OCI-LY3 (cell line): ENCODE measurements around the gene SYCP3.

ENCODE experiments used
- H2AFZ ChIP-seq: fragments of 200-600, 300-600 bp; shearing (Covaris generic); 2 replicates; pipeline ENCODE4 v1.6.0; 2014; ENCODE audit warnings: antibody characterized with exemption, low read depth, low read length
- H3K27ac ChIP-seq: fragments of 200-600, 300-600 bp; sonication (generic); 2 replicates; pipeline ENCODE4 v1.5.1; 2014; ENCODE audit warnings: mild to moderate bottlenecking, low read length, moderate library complexity, mixed read lengths
- H3K27me3 ChIP-seq: fragments of 200-600, 300-600 bp; sonication (generic); 2 replicates; pipeline ENCODE4 v1.6.1; 2014; ENCODE audit warnings: low read depth, low read length, mixed read lengths
- H3K36me3 ChIP-seq: fragments of 200-600, 300-600 bp; sonication (generic); replicated peaks from 2 replicates; pipeline ENCODE3; 2014; ENCODE audit warnings: low read depth, low read length, mixed read lengths
- H3K4me1 ChIP-seq: fragments of 300-600, 200-600 bp; sonication (generic); 2 replicates; pipeline ENCODE4 v1.6.1; 2014; ENCODE audit warnings: low read length, mixed read lengths
- H3K4me2 ChIP-seq: fragments of 200-600, 300-600 bp; sonication (generic); 2 replicates; pipeline ENCODE4 v1.6.1; 2014; ENCODE audit warnings: low read length, mixed read lengths
- H3K4me3 ChIP-seq: fragments of 300-600, 200-600 bp; sonication (generic); 2 replicates; pipeline ENCODE4 v1.5.1; 2014; ENCODE audit warnings: antibody characterized with exemption, mild to moderate bottlenecking, low read length, moderate library complexity
- H3K79me2 ChIP-seq: fragments of 300-600, 200-600 bp; shearing (Covaris generic); 2 replicates; pipeline ENCODE4 v1.6.1; 2014; ENCODE audit warnings: mild to moderate bottlenecking, low read length, mixed read lengths
- H3K9ac ChIP-seq: fragments of 300-600, 200-600 bp; shearing (Covaris generic); 2 replicates; pipeline ENCODE4 v1.6.0; 2014; ENCODE audit warnings: mild to moderate bottlenecking, low read length, moderate library complexity
- H3K9me3 ChIP-seq: fragments of 200-600, 300-600 bp; shearing (Covaris generic); 2 replicates; pipeline ENCODE4 v1.6.1; 2014; ENCODE audit warnings: low read length, mixed read lengths; ENCODE audit not compliant: insufficient read depth
- H4K20me1 ChIP-seq: fragments of 200-600, 300-600 bp; sonication (generic); 2 replicates; pipeline ENCODE4 v1.6.1; 2016; ENCODE audit warnings: low read length, mixed read lengths; ENCODE audit not compliant: insufficient read depth
- EZH2phosphoT487 ChIP-seq: fragments of 200-600 bp; shearing (Covaris generic); IDR thresholded peaks from 2 replicates; pipeline ENCODE4 v1.6.1; 2018; ENCODE audit warnings: antibody characterized with exemption, mixed run types, low read depth
- TF ChIP-seq, protein P1 (sequence below): fragments of 200-600, 300-600 bp; sonication (generic); IDR thresholded peaks from 2 replicates; pipeline ENCODE4 v1.5.1; 2014; ENCODE audit warnings: antibody characterized with exemption, low read length, low read depth

SYCP3 gene

DNA sequence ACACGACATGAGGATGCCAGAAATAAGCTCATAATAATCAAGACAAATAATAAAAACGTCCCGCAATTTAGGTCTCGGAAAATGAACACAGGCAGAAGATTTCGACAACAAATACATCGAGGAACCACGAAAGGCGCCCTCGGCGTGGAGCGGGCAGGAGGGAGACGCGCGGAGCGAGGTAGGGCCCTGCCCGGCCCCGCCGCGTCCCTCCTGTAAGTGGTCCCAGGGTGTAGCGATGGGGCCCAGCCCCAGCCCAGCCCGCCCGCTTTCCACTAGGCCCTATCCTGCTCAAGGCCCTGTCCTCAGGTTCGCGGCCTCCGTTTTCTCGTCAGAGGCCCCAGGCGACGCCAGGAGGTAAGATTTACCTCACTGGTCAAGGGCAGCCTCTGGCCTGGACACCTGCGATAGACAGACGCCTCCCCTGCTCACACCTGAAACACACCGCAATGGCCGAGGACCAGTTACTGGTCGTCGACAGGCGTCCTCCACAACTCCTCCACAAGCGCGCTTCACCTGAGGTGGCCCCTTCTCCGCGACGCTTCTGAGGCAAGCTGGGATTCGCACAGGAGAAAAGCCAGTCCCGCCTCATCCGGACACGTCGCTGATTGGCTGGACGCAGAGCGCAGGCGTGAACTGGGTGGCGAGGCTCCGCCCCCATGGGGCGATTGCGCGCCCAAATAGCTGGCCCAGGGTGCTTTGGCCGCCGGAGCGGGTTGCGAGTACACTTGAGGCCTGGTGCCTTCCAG is at the start of gene SYCP3:
TSS of gene SYCP3 (minus strand) at position 543 of the 746 bp plus-strand sequence. CDS start 1,527 bp downstream, outside the sequence.
- no peak within 1 kb of the TSS for H3K27ac ChIP-seq
- H3K36me3 ChIP-seq = no peaks in the 10 kb centered on the region
- H4K20me1 ChIP-seq = no peaks in the 10 kb centered on the region
- no peak within 1 kb of the TSS for H3K4me2 ChIP-seq
- H2AFZ ChIP-seq = no peak within 1 kb of the TSS
- H3K4me3 ChIP-seq = no peak within 1 kb of the TSS
- TF ChIP-seq EZH2phosphoT487 = no peak
- TF ChIP-seq, protein P1, sequence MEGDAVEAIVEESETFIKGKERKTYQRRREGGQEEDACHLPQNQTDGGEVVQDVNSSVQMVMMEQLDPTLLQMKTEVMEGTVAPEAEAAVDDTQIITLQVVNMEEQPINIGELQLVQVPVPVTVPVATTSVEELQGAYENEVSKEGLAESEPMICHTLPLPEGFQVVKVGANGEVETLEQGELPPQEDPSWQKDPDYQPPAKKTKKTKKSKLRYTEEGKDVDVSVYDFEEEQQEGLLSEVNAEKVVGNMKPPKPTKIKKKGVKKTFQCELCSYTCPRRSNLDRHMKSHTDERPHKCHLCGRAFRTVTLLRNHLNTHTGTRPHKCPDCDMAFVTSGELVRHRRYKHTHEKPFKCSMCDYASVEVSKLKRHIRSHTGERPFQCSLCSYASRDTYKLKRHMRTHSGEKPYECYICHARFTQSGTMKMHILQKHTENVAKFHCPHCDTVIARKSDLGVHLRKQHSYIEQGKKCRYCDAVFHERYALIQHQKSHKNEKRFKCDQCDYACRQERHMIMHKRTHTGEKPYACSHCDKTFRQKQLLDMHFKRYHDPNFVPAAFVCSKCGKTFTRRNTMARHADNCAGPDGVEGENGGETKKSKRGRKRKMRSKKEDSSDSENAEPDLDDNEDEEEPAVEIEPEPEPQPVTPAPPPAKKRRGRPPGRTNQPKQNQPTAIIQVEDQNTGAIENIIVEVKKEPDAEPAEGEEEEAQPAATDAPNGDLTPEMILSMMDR = no peak
- H3K9me3 ChIP-seq = no peaks in the 10 kb centered on the region
- no peaks in the 10 kb centered on the region for H3K4me1 ChIP-seq
- H3K27me3 ChIP-seq = no peaks in the 10 kb centered on the region
- H3K79me2 ChIP-seq = no peaks in the 10 kb centered on the region
- no peak within 1 kb of the TSS for H3K9ac ChIP-seq

DNA sequence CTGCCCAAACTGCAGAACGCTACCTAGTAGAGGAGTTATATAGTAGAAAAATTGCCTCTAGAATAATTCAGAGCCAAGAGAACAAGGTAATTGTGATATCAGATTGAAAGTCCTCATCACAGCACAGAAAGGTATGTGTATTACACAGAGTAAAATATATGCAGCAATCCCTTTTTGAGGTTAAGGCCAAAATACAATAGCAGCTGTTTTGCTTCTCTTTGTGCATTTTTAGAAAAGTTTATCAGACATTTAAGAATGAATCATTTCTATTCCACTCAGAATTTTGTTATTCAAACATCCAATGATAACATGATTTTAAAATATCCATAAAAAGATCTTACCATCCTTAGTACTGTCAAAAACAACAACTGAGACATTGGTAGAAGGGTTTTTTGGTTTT is 46.4 kb upstream of the SYCP3 start:
- no peaks in the 10 kb centered on the region for H4K20me1 ChIP-seq
- peaks cover 3% of the 10 kb centered on the region for H3K36me3 ChIP-seq
- no peak overlapping the region for H3K27ac ChIP-seq
- H3K4me2 ChIP-seq = no peak overlapping the region
- no peak overlapping the region for H2AFZ ChIP-seq
- H3K9ac ChIP-seq = no peak overlapping the region
- no peaks in the 10 kb centered on the region for H3K79me2 ChIP-seq
- TF ChIP-seq, protein P1 = no peak
- no peak for TF ChIP-seq EZH2phosphoT487
- 0 out of 2 replicates have a peak, but pooled peaks cover under 1% of the 10 kb centered on the region for H3K4me1 ChIP-seq
- no peak overlapping the region for H3K4me3 ChIP-seq
- no peaks in the 10 kb centered on the region for H3K9me3 ChIP-seq
- no peaks in the 10 kb centered on the region for H3K27me3 ChIP-seq

DNA sequence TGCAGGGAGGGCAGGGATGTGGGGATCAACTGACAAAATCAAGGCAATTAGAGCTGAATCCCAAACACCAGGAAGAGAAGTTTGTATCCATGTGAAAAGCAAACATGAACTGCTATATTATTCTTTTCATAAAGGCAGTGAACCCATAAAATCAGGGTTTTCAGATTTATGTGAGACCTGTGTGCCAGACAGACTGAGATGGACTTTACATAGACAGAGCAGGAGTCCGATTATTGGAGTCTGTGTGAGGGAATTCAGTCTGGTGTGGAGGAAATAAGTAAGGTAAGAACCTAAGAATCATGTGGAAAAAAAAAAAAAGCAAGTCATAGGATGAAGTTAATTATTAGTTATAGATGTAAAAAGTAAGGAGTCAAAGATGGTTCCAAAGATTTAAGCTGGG is 45.1 kb upstream of the SYCP3 start:
- H3K79me2 ChIP-seq = no peaks in the 10 kb centered on the region
- H3K4me1 ChIP-seq = 0 out of 2 replicates have a peak, but pooled peaks cover 4% of the 10 kb centered on the region
- H3K27ac ChIP-seq = no peak overlapping the region
- TF ChIP-seq EZH2phosphoT487 = no peak
- TF ChIP-seq, protein P1 = no peak
- no peak overlapping the region for H3K4me3 ChIP-seq
- no peak overlapping the region for H3K4me2 ChIP-seq
- H3K27me3 ChIP-seq = no peaks in the 10 kb centered on the region
- H3K9me3 ChIP-seq = no peaks in the 10 kb centered on the region
- H4K20me1 ChIP-seq = no peaks in the 10 kb centered on the region
- no peak overlapping the region for H2AFZ ChIP-seq
- H3K36me3 ChIP-seq = peaks cover 8% of the 10 kb centered on the region
- H3K9ac ChIP-seq = no peak overlapping the region

DNA sequence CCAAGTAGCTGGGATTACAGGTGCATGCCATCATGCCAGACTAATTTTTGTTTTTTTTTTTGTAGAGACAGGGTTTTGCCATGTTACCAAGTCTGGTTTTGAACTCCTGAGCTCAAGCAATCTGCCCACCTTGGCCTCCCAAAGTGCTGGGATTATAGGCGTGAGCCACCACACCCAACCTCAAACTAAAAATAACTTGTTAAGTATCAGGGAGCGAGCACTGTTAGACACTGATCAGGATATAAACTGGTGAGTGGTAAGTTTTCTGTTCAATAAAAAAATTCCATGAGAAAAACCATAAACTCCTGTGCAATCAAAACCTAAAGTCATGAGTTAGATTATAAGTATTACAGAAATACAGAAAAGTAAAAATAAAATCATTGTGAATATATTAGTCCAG is 44.6 kb upstream of the SYCP3 start:
- H3K9me3 ChIP-seq = no peaks in the 10 kb centered on the region
- no peak overlapping the region for H3K4me2 ChIP-seq
- no peak overlapping the region for H3K4me3 ChIP-seq
- H3K9ac ChIP-seq = no peak overlapping the region
- H3K36me3 ChIP-seq = peaks cover 8% of the 10 kb centered on the region
- no peak overlapping the region for H2AFZ ChIP-seq
- H3K27me3 ChIP-seq = no peaks in the 10 kb centered on the region
- 0 out of 2 replicates have a peak, but pooled peaks cover 4% of the 10 kb centered on the region for H3K4me1 ChIP-seq
- TF ChIP-seq, protein P1 = no peak
- TF ChIP-seq EZH2phosphoT487 = no peak
- H3K79me2 ChIP-seq = no peaks in the 10 kb centered on the region
- no peak overlapping the region for H3K27ac ChIP-seq
- no peaks in the 10 kb centered on the region for H4K20me1 ChIP-seq
